Stimulated activated CD4-positive, alpha-beta T cell treated with anti-CD3 and anti-CD28 coated beads, Interleukin-4, amount 100 ng/mL, for 48 hours (primary cell): ENCODE data around the gene SNAPIN.
"Not testable (repeated sequence)": the region's sequence is repeated elsewhere in the genome, so short reads cannot be mapped to it uniquely, and the experiment has no call there.

Experiments
- DNase-seq, 2 donors: peaks; one replicate each; pipeline ENCODE4 v3.0.0-alpha.2; 2020; ENCODE audit warnings: low read depth in 2 of 2

SNAPIN gene

DNA sequence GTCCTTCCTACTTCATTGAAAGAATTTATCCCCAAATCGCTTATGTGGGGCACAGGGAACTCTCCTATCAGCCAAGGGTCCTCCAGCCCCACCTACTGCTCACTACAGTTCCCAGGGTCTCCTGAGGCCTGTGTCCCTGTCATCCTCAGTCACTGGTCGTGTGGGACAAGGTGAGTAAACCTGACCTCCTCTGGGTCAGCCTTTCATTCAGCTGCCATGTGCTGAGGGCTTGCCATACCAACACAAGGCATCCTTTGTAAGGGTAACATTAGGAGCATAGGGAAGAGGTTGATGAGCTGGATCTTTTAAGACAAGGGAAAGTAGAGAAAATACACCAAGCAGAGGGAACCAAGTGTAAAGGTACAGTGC is 11.2 kb upstream of the SNAPIN start:
- no peak for DNase-seq

DNA sequence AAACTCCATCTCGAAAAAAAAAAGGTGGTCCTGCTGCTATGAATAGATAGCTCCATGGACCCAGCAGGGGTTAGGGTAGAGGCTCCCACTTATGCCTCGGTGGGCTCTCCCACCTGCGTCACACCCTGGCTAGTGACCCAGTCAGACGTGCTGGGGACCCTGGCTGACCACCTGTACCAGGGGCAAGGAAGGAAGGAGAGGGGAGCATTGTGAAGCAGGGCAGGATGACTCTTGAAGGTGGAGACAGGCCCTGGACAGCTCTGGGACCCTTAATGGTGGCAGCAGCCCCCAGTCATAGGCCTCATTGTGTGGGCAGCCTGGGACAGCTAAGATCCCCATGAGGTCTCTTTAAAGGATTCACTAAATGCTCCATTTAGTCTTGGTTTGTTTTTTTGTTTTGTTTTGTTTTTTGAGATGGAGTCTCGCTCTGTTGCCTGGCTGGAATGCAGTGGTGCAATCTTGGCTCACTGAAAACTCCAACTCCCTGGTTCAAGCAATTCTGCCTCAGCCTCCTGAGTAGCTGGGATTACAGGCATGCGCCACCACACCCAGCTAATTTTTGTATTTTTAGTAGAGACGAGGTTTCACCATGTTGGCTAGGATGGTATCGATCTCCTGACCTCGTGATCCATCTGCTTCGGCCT is 10.4 kb upstream of the SNAPIN start:
- no peak for DNase-seq

DNA sequence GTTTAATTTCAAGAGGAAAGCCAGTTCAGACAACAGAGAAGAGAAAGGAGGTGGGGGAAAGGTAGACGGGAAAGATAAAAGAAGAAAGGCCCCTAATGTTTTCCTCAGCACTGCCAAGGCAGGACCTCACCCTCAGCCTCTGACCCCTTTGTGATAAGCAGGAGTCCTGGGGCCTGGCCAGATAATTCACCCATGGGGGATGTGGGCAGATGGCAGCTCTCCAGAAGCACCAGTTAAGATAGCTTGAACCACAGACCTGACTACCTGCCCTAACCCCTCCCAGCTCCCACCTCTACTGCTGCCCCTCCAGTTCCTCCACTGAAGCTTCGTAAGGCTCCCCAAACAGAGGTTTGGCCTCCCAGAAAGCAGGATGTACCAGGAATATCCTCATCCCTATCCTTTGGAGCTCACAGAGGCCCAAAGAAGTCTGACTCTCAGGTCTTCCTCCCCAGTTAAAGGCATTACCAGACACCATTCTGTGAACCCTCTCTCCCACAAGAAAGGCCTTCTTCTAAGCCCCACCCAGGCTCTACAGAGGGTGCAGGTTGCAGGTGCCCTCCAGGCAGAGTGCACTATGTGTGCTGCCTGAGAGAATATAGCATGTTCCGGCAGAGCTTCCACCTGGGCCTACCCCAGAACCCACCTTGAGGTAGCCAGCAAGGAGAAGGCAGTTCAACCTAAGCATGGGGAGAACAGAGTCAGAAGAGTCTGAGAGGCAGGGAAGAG is 9.2 kb upstream of the SNAPIN start:
- no peak for DNase-seq

DNA sequence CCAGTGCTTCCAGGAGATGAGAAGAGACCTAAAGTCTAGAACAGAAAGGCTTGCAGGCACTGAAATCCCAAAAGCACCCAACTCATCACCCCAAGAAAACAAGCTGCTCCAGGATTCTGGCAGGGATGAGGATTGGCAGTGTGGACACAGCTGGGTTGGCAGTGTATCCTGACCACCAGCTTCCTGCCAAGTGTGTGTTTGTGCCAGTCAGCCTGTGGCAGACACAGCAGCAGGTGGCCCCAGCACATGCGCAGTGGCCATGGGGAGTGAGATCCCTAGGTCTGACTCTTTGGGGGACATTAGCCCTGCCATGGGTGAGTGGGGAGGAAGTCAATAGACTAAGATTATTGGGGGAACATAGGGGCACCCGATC is 8.7 kb upstream of the SNAPIN start:
- DNase-seq: no peak

DNA sequence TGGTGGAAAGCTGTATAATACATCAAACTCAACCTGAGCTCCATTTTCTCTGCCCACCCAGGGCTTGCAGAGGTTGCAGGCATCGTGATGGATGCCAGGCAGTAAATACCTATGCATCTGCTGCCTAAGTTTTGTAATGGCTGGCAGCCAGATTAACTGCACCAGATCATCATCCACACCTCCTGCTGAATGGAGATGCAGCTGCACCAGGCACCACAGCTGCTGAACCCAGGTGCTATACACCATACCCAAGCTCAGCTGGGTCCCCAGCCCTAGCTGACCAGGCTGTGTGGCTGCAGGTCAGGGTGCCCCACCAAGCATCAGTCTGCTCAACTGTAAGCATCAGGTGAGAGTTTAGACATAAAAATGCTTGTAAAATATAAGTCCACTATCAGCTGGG is 6.7 kb upstream of the SNAPIN start:
- no peak for DNase-seq

DNA sequence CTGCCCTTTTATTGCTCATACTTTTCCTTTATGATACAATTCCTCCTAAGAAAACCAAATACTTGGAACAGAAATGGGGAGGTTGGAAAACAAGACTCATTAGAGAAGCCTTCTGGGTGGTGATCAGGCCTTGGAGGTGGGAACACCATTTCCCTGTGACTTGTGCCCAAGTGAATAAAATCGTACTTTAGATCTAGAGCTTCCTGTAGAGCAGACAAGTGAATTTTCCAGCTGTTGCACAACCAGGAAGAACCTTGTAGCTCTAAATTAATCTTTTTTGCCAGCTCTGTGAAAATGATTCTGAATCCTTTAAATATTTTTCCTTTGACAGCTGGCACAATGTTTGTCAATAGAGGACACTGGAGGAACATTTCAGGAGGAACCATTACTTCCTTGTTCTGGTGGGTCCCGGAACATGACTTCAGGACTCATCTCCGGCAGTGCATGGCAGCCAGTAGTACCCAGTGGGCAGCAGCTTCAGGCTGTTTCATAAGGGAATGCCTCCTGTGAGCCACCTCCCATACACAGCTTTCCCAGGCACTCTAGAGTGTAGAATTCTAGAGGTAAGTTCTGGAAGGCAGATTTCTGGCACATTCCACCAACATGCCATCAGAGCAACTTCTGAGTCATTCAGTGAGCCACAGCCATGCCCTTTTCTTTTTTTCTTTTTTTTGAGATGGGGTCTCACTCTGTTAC is 5.5 kb upstream of the SNAPIN start:
- no peak for DNase-seq

DNA sequence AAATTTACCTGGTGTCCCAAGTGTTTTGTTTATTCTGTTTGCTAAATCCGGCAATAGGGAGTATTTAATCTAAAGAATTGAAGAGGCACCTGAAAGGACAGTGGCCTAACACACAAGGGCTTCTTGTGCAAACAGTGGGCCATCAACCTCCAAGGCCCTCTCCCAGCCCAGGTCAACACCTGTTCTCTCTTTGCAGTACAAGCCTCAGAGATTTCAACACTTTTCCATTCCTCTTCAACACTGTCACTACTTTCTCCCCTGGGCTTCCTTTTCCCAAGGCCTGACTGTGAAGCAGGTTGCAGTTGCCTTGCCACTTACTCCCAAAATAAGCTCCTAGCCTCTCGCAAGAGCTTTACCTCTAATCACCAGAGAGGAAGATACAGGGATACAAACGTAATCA is 3.2 kb upstream of the SNAPIN start:
- DNase-seq: no peak

DNA sequence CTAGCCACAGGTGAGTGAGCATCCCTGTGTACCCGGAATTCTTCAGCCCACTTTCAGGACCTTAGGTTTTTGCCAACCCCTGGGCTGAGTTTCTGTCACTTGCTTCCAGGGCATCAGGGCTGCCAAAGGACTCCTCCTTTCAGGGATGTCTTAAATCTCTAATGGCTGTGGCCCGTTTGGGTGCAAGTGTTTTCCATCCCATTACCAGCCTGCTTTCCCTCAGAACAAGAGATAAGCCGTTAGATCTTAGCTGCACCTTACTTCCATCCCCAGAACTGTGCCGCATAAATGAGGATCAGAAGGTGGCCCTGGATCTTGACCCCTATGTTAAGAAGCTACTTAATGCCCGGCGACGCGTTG is 652 bp downstream of the SNAPIN start:
- DNase-seq: no peak

DNA sequence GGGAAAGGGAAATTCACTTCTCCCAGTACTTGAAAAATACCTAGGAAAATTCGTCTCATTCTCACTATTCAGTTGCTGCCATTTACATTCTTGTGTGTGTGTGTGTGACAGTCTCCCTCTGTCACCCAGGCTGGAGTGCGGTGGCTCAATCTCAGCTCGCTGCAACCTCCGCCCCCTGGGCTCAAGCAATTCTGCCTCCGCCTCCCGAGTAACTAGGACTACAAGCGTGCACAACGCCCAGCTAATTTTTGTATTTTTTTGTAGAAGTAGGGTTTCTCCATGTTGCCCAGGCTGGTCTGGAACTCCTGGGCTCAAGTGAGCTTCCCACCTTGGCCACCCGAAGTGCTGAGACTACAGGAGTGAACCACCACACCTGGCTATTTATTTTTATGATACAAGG is 1.2 kb downstream of the SNAPIN start:
- DNase-seq: no peak

DNA sequence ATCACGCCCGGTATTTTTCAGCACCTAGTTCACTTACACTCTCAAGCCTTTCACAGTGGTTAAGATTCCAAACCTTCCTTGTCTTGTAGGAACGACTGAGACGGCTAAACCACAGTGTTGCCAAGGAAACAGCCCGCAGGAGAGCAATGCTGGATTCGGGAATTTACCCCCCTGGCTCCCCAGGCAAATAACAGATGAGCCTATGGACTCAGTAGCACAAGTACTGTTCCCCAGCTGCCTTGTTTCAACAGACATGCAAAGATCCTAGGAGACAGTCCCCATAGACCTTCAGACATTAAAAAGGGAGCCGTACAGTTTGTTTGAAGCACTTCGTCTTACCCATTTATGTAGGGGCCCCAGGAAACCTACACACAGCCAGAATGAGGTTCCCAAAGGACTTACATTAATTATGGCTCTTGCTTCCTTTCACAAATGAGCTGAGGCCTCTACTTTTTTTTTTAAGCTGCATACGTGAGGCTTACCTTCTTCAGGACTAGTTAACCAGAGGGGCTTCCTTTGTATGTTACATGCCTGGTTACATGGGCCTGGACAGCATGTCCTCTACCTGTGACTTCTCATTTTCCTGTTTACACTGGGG is 2.7 kb downstream of the SNAPIN start:
- no peak for DNase-seq

DNA sequence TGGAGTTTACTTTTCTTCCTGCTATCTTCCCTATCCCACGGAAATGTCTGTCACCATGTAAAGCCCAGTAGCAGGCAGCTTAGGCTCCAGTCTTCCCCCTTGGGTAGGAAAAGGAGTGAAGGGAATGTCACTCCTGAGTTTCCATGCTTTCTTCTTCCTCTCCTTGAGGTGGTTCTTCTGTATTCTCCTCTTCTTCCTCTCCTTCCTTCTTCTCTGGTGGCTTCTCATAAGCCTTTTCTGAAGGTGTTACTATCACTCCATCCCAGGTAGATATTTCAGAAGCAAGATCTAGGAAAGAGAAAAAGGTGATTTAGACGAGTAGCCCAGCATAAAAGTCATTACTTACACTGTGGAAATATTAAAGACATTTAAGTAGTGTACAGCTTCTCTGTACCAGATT is 3.8 kb downstream of the SNAPIN start:
- no peak for DNase-seq

DNA sequence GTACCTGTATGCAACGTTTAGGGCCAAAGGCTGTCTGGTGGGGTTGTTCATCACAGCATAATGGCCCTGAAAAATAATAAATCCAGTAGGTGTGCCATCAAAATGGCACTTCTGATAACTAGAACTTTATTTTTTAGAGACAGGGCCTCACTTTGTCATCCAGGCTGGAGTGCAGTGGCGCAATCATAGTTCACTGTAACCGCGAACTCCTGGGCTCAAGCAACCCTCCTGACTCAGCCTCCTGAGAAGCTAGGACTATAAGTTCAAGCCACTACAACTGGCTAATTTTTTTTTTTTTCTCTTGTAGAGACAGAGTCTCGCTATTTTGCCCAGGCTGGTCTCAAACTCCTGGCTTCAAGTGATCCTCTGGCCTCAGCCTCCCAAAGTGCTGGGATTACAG is 4.7 kb downstream of the SNAPIN start:
- DNase-seq: no peak

DNA sequence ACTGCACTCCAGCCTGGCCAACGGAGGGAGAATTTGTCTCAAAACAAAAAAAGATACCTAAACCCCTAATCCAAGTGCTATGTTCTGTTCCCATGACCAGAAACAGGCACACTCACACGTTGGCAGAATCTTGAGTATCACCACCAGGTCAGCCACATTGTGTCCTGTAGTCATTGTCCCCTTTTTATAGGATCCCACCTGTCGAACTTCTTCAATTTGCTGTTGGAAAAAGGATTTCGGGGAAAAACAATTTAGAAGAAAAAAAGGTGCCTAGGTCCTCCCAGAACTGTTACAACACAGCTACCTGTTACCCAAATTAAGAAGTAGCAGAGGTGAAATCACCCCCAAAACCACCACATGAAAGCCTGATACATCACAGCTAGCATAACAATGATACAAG is 8.9 kb downstream of the SNAPIN start:
- DNase-seq: no peak

DNA sequence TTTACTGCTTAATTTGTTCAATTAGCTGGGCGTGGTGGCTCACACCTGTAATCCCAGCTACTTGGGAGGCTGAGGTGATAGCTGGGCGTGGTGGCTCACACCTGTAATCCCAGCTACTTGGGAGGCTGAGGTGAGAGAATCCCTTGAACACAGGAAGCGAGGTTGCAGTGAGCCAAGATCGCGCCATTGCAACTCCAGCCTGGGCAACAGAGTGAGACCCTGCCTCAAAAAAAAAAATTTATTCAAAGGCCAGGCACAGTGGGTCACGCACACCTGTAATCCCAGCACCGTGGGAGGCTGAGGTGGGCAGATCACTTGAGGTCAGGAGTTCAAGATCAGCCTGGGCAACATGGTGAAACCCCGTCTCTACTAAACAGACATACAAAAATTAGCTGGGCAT is 10.2 kb downstream of the SNAPIN start:
- DNase-seq: not testable (repeated sequence)

DNA sequence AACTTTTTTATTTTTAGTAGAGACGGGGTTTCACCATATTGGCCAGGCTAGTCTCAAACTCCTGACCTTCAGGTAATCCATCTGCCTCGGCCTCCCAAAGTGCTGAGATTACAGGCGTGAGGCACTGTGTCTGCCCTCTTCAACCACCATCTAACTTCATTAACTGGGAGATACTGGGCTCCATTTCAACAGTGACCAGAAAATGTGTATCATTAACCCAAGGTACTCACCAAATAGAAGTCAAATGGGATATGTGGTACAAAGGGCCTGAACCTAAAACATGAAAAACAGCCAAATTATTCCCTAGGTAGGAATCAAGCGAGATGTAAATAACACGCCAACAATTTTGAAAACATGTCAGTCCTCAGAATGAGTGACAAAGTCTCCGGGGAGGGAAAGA is 11.1 kb downstream of the SNAPIN start:
- no peak for DNase-seq

DNA sequence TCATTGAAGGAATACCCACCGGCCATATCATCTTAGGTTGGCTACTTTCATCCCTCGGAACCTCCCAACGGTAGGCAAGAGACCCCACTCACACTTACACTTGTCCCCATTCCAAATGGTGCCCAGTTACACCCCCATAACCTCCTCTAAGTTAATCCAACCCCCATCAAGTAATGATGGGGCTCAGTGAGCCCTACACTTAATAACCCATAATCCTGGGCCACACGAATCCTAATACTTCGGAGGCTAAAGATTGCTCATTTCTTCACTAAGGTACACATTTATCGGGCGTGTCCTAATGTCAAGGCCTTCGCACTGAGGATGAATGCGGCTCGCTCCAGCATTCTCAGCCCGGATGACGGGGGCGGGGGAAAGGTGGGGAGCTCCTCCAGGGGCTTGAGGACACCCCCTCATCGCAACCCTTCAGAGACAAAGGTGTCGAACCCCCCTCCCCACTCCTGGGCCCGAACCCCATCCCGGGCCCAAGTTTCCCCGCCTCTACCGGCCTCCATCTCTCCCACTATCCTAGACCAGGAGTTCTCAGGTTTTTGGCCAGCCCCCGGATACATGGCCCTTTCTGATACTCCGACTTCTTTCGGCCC is 11.9 kb downstream of the SNAPIN start:
- no peak for DNase-seq

DNA sequence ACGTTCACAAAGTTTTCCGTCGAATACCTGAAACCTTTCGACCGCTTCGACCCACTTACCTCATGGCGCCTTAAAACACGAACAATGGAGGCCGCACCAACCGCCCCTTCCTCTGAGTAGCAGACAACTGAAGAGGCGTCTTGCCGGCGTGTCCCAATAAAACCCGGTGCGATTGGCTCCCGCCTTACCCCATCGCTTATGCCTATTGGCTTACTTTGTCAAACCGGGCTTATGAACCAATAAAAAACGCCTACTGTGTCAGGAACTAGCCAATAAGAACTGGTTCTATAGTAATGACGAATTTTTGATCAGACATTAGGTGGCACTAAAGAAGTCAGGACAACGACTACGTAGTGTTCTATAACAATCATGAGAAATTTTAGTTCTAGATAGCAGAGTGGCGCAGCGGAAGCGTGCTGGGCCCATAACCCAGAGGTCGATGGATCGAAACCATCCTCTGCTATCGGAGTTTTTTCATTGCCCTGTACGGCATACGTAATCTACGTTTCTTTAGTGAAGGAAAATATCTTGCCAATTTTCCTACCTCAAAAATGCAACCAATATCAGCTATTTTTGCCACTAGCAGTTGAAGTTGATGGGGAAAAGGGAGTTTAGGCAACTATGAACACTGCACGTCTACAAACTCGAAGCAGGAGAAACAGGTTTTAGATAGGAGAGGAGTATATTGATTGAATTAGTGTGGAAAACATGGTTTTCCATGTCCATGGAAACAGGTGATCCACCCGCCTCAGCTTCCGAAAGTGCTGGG is 12.5 kb downstream of the SNAPIN start, which contains the start of gene ILF2:
TSS of gene ILF2 (minus strand) at position 135 of the 769 bp plus-strand sequence. CDS start at position 64, 71 bp downstream.
- DNase-seq: peak; percentile 93 to 95

DNA sequence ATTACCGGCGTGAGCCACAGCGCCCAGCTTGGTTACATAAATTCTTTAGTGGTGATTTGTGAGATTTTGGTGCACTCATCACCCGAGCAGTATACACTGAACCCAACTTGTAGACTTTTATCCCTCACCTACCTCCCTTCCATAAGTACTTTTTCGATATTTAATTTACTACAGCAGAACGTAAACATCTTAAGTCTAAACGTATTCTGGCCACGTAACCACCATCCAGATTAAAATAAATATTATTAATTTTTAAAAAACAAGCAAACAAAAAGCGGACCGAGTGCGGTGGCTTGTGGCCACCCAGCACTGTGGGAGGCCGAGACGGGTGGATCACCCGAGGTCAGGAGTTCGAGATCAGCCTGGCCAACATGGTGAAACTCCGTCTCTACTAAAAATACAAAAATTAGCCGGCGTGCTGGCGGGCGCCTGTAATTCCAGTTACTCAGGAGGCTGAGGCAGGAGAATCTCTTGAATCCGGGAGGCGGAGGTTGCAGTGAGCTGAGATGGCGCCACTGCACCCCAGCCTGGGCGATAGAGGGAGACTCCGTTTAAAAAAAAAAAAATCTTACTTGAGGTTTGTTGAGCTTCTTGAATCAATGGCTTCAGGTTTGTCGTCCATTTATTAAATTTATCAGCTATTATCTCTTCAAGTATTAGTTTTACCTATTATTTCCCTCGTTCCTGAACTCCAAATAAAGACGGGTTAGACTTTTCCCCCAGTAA is 13.3 kb downstream of the SNAPIN start:
- DNase-seq: peak; percentile 41 to 45

DNA sequence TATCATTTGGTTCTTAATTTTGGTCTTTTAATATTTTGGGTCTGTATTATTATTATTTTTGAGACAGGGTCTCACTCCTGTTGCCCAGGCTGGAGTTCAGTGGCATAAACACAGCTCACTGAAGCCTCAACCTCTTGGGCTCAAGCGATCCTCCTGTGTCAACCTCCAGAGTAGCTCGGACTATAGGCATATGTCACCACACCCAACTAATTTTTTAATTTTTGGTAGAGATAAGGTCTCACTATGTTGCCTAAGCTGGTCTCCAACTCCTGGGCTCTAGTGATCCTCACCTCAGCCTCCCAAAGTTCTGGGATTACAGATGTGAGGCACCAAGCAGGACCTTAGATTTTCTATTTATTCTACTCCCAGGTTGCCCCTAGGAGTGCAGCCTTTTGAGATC is 15.0 kb downstream of the SNAPIN start:
- no peak for DNase-seq

DNA sequence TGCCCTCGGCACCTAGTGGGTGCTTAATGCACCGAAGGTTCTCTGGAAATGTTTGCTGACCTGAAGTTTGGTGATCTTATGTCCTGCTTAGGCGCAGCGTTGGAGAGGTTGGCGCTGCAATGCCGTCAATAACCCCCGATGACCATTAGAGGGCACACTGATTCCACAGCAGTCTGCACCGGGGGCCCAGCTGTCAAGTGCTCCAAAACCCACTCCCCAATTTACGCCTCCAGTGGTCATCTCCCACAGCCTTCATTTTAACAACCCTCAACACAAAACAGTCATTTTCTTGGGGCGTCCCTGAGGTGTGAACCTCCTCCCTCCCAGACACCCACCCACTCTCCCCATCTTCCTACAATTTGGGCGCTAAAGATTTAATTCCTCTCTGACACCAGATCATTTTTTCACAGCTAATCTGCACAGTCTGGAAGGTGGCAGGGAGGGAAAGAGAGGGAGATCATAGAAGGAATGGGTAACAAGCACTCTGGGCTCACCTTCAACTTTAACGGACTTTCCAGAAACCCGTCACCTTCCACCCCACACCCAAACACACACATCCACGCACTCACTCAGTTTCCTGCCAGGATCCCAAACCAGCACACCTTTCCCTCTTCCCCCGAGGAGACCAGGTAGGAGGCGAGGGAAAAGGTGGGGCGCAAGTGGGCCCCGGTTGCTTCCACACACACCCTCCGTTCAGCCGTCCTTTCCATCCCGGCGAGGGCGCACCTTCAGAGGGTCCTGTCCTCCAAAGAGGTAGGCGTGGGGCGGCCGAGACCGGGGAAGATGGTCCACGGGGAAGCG is 19.4 kb downstream of the SNAPIN start:
- peak in 1 of 2 donors; percentile 50 for DNase-seq
